ENCODE data around the gene IYD.
"Not testable (repeated sequence)": the region's sequence is repeated elsewhere in the genome, so short reads cannot be mapped to it uniquely, and the experiment has no call there.

The IYD gene

DNA sequence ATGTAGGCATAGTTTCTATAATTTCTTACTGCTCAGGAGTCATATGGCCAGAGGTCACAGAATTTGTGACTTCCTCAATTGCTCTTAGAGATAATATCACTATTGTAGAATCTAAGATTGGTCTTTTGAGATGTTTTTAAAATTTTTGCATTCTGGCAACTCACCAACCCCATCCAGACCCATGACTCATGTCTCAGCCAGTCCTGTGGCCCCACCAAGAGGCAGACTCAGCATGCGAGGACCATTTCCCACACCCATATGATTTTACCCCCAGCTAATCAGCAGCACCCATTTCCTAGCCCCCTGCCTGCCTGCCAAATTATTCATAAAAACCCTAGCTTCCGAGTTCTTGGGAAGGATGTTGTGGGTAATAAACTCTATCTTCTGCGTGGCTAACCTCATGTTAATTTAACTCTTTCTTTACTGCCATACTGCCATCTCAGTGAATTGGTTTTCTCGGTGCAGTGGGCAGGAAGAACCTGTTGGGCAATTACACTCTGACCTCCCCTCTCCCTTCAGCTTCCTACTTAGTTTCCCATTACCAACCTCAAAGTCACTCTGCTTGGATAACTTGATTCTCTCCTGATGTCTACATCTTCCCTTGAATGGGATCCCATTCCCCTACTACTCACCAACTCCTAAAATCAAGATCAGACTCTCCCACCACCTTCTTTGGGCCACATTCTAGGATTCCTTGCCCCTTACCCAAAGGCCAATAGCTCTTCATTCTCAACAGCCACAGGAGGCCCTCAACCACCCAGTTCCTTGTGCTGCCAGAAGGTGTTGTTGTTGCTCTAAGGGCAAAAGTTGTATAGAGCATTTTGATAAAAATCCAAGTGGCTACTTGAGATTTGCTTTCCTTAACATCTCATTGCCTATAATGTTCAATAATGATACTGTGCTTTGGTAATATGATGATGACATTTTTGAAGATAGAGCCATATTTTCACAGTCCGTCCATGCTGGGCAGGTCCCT lies 16.2 kb upstream of the IYD start:
- no peak for DNase-seq (ENCODE audit: low read depth in 2 of 2)

DNA sequence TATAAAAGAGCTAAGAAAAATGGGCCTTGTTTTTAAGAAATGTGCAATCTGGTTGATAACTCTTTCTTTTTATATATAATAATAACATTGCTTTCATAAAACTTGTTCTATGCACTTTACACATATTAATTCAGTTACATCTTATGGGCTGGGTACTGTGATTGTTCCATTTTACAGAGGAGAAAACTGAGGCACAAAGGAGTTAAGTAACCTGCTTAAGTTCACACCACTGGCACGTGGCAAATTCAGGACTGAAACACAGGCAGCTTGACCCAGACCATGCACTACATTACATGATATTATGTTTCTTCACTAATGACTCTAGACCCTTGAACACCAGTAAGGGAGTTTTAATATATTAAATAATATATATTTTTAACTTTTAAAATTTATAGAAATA lies 15.4 kb upstream of the IYD start:
- DNase-seq (ENCODE audit: low read depth in 2 of 2): no peak

DNA sequence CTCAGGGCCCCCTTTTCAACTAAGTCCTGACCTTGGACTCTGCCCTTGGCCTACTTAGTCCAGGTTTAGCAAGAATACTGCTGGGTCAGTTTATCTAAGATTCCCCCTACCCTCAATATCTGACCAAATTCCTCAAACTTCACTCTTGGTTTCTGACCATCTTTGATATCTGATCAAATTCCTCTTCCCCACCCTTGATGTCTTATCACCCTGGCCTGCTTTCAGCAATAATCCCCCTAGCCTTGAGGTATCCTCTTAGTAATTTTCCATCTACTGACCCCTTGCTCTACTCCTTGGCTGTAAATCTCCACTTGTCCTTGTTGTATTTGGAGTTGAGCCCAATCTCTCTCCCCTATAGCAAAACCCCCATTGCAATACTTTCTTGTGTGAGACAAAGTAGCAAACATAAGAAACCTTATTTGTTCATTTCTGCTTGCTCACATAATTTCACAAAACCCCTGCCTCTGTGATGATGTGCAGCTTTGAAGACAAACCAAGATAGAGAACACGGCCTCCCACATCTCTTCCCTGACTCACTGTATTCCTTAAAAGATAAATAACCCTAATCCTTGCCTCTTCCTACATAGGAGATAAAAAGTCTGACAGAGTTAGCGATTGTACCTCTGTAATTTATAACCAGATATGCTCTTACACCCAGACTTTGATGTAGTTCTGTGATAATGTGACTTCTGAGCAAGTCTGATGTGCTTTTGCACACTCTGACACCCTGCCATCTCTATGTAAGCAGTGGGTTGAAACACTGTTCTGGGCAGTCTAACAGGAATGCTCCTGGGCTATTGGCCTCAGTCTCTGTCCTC lies 13.8 kb upstream of the IYD start:
- no peak for DNase-seq (ENCODE audit: low read depth in 2 of 2)

DNA sequence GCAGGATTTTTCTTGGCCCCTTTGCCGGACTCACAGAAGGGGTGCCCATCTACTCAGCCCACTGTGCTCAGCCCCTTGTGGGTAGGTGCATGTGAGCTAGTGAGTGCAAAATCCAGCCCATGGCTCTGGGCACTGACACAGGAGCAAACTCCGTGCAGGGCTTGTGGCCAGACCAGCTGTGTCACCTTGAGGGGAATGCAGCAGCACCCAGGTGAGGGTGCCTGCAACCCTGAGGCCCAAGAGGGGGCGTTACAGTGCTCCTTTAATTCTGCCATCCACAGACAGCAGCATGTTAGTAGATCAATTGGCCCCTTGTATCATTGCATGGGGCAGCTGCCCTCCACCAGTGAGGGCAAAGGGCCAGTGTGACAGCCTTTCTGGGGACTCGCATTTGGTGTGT lies 12.9 kb upstream of the IYD start:
- DNase-seq (ENCODE audit: low read depth in 2 of 2): no peak

DNA sequence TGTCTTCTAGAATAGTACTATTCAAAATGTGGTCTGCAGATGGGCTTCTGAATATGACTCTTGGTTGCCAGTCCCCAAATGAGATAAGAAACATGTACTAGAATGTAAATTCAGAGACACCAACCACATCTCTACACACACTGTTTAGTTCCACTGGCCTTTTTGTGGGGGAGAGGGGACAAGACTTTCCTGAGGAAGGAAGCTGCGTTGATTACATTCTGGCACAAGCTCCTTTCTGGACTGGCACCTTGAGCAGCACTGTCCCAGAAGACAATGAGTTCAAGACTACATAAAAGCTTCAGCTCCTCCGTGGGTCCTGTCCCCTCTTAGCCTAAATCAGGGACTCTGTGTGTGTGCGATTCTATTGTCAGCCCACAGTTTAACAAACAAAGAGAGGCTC lies 6.9 kb upstream of the IYD start:
- DNase-seq (ENCODE audit: low read depth in 2 of 2): no peak

DNA sequence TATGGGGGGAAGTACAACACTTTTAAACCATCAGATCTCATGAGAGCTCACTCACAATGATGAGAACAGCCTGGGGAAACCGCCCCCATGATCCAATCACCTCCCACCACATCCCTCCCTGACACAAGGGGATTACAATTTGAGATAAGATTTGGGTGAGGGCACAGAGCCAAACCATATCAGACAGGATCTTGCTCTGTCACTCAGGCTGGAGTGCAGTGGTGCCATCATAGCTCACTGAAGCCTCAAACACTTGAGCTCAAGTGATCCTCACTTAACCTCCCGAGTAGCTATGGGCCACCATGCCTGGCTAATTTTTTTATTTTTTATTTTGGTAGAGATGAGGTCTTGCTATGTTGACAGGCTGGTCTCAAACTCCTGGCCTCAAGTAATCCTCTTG lies 5.1 kb upstream of the IYD start:
- no peak for DNase-seq (ENCODE audit: low read depth in 2 of 2)

DNA sequence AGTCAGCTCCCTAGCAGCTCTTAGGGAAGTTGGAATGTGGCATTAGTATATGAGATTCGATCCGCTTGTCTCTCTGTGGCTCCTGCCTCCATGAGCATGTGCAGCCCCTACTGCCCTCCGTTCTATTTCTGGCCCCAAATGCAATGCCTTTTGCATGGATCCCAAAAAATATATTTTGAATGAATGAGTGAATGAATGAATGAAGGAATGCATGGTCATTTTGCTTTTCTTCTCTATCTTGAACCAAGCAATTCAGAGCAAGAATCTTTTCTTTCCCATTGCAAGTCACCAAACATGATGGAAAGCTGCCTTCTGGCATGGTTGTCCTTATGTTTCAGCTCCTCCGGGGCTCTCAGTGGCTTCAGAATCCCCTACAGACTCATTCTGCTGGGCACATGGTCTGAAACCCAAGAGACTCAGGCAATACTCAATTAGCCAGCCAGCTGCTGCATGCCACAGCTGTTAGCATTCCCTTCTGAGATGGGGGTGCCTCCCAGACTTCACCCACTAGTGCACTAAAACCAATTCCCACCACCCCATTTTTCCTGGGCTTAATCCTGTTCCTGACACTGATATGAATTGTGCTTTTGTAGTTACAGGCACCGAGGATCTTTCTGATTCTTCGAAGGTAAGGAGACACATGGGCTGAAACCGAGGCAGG lies 2.6 kb upstream of the IYD start:
- no peak for DNase-seq (ENCODE audit: low read depth in 2 of 2)

DNA sequence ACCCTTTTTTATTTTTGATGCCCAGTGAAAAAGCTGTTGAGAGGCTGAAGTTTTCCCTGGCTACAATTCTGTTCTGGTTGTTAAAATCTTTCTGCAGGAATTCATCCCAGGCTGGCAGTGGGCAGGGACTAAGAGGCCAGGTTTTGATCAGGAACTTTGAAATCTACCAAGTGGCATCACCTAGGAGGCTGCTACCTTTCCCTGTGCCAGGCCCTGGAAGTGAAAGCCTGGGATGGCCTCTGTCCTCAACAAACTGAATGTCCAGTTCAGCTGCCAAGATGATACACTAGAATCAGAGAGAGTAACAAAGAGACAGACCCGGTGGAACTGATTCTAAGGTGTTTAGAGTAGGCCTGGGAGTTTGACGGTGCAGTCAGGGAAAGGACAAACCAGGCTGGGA lies 596 bp downstream of the IYD start:
- no peak for DNase-seq (ENCODE audit: low read depth in 2 of 2)

DNA sequence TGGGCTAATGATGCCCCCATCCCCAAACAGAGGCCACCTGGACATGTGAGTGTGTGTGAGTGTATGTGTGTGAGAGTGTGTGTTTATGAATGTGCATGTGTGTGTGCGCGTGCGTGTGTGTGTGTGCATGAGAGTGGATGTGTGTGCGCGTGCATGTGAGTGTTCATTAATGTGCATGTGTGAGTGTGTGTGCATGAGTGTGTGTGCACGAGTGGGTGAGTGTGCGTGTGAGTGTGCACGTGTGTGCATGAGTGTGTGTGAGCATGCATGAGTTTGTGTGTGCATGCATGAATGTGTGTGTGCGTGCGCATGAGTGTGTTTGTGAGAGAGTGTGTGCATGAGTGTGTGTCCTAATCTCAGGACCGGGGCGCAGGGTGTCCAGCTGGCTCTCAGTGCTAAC lies 1.3 kb downstream of the IYD start:
- no peak for DNase-seq (ENCODE audit: low read depth in 2 of 2)

DNA sequence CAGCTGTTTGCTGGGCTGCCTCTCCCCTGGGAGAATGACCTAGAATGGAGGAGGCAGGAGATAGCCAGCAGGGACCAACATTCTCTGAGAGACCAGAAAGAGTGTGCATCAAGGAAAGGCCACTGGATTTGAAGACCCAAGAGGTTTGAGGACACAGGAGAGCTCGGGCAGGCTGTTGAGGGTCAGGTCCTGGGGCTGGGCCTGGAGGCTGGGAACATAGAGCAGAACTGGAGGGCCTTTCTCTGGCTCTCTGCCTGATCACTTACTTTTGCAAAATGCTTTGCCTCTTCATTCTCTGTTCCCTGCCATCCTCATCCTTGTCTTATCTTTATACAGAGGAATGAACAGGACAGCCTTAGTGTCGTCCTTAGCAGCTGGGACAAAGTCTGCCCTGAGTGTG lies 2.5 kb downstream of the IYD start:
- DNase-seq (ENCODE audit: low read depth in 2 of 2): no peak

DNA sequence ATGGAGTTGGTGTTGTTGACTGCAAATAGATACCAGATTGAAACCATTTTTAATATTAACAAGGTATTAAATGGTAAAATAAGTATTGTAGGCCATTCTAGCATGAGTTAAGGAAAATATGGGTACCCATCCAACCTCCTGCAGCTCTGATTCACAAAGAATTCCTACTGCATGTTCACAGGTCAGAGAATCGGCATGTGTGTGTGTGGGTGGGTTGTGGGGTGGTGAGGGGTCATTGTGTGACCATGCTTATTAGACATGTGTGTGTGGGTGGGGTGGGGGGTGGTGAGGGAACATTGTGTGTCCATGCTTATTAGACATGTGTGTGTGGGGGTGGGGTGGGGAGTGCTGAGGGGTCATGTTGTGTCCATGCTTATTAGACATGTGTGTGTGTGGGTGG lies 3.2 kb downstream of the IYD start:
- no peak for DNase-seq (ENCODE audit: low read depth in 2 of 2)

DNA sequence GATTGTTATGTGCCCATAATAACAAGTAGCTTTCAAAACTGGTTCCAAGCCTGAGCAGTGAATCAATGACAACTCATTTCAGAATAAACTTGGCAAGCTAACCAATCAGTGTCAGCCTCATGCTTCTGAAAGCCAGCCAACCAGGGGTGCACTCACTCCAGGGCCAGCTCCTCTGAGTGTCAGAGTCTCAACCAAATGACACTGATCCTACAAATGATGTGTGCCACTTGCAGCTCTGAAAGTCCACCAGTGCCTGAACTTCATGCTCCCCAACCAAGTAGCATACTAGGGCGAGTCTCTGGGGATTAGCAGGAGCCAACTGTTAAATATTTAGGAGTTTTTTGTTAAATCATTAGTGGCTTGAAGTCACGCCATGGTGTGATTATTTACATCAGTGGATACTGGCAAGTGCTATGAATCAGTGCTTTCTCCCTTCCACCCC lies 4.5 kb downstream of the IYD start:
- DNase-seq (ENCODE audit: low read depth in 2 of 2): no peak

DNA sequence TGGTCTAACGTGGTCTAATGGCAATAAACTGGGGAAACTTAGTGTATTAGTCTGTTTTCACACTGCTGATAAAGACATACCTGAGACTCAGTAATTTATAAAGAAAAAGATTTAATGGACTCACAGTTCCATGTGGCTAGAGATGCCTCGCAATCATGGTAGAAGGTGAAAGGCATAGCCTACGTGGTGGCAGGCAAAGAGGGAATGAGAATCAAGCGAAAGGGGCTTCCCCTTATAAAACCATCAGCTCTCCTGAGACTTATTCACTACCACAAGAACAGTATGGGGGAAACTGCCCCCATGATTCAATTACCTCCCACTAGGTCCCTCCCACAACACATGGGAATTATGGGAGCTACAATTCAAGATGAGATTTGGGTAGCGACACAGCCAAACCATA lies 5.5 kb downstream of the IYD start:
- DNase-seq (ENCODE audit: low read depth in 2 of 2): not testable (repeated sequence)

DNA sequence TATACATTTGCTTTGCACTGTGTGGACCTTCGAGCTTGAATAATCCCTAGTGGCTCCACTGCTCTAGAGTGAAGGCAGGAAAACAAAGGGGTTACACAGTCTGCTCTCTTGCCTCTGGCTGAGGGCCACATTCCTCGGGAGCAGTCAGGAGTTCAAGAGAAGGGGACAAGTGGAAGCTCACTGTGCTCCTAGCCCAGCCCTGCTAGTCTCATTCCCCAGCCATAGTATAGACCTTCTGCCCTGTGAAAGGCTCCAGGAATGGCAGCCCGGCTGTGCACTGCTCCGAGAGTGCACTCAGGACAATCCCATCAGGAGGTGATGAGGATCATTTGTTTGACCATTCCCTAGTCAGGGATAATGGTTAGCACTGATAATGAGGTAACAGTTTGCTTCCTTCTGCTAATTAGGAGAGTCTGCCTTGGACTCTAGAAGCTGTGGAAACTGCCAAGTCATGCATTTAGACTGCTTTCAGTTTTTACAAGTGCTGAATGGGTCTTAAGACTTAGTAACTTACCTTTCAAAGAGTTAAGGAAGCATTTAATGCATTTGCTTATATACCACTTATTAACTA lies 8.5 kb downstream of the IYD start:
- DNase-seq (ENCODE audit: low read depth in 2 of 2): no peak

DNA sequence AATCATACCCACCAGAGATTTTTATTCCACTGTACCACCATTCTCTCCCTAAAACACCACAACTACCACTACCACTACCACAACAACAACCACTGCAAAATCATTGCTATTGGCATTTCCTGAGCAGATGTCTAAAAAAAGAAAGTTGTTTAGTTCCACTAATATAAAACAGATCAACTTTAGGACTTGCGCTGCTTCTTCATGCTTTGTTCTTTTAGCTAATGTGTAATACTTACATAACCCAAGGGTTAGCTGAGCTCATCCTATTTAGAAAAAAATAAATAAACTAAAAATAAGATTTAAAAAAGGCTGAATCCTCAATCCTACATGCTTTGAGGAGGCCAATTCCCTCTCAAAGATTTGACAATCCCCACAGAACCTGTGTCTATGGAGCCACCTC lies 11.4 kb downstream of the IYD start:
- no peak for DNase-seq (ENCODE audit: low read depth in 2 of 2)

DNA sequence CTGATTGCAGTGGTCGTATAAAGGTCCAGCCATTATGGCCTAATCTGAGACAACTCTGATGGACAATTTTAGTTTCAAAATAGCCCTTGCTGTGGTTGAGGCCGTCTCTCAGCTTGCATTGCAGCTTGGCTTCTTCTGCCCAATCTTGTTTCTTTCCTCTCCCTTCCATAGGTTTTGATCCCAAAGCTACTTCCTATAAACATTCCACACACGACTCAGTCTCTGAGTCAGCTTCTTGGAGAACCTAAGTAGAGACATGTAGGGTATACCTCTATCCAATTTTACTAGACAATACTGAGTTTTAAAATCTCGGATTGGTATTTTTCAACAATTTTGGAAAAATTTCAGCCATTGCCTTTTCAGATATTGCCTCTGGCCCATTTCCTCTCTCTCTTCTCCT lies 13.4 kb downstream of the IYD start:
- no peak for DNase-seq (ENCODE audit: low read depth in 2 of 2)

DNA sequence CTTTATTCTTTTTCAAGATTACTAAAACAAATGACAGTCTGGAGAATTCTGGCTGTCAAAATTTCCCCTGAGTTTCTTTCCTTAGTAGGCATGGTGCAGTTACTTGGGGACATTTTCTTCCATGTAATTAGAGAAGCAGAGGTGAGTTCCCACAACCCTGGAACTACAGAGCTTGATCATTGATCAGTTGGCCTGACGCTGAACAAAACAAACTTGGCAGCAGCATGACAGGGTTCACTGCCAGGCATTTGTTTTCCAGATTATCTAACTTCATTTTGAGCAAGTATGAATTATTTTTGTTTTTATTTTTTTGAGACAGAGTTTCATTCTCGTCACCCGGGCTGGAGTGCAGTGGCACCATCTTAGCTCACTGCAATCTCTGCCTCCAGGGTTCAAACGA lies 22.6 kb downstream of the IYD start:
- DNase-seq (ENCODE audit: low read depth in 2 of 2): no peak

DNA sequence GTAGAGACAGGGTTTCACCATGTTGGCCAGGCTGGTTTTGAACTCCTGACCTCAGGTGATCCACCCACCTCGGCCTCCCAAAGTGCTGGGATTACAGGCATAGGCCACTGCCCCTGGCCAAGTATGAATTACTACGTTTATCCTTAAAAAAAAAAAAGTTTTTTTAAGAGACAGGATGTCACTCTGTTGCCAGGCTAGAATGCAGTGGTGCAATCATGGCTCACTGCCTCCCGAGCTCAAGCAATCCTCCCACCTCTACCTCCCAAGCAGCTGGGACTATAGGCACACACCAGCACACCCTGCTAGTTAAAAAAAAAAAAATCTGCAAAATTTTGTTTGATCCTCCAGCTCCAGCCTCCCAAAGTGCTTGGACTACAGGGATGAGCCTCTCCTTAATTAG lies 23.1 kb downstream of the IYD start:
- DNase-seq (ENCODE audit: low read depth in 2 of 2): no peak

DNA sequence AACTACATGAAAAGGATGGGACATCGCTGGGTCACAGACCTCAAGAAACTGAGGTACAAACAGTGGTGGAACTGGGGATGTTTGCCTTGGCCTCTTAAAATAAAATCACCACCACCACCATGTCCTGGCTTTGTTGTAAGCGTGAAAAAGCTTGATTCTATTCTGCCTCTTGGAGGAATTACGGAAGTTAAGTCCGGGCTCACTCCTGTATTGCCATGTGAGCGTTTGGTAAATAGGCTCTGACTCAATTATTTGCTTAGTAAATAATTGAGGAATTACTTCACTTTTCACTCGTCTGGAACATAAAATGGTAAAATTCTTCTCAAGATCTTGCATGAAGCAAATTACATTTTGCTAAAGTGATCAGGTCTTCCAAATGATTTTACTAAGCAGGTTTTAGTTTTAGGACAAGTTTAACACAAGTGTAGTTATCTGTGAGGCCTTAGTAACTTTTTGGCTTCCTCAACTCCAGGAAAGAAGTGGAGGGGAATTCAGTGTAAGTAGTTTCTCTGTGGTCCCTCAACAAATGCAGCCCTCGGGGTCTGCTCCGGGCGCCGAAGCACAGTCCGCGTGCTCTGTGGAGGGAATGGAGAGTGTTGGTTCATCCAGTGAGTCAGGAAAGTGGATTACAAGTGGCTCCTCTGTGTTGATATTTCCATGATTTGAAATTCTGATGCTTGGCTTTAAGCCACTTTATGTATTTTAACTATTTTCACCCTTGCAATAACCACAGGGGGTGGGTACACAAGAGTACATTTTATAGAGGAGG lies 23.8 kb downstream of the IYD start:
- DNase-seq (ENCODE audit: low read depth in 2 of 2): no peak

DNA sequence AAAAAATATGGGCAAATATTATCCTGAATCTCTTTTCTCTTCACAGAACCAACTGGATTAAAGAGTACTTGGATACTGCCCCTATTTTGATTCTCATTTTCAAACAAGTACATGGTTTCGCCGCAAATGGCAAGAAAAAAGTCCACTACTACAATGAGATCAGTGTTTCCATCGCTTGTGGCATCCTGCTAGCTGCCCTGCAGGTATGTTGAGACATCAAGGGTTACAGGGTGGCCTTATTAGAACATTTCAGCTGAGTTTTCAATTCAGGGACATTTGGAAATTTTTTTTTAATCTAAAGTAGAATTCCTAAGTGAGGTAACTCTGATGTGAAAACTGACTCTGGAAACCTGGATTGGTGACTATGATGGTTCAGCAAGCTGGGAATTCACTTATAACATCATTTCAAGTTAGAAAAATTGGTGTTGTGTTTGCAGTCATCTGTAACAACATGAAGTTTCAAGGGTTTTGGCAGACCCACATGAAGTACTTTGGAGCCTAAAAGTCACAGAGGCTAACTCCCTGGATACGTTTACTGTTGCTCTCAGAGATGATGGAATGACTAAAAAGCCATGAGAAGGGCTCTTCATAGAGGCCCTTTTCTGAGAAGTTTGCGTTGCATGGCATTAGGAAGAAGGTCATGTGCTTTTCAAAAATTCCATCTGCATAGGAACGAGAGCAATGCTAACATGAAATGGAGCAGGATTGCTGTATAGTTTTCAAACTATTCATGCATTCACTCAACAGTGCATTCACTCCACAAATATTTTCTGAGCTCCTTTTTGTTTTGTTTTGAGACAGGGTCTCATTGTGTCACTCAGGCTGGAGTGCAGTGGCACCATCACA lies 25.5 kb downstream of the IYD start:
- no peak for DNase-seq (ENCODE audit: low read depth in 2 of 2)

Data from stimulated activated CD4-positive, alpha-beta T cell treated with anti-CD3 and anti-CD28 coated beads, Interleukin-4, amount 100 ng/mL, for 48 hours (primary cell).